Common myeloid progenitor, CD34-positive (primary cell): Measurements from ENCODE around the gene MESP2.
A peak's percentile ranks its signal among the peaks of the same experiment; 100 is the strongest.

Source experiments
- CTCF ChIA-PET: fragments of 350-600 bp; sonication (Branson Sonifier 250); formaldehyde crosslinking; loops from one replicate; lab custom pipeline; 2021; ENCODE audit warnings: antibody characterized with exemption; lab: Charles Lee
- POLR2A ChIA-PET: fragments of 350-600 bp; sonication (Branson Sonifier 250); formaldehyde crosslinking; loops from one replicate; lab custom pipeline; 2021; ENCODE audit warnings: antibody characterized with exemption; lab: Charles Lee
- DNase-seq, 3 donors: peaks; one replicate each; pipeline versions ENCODE4 v3.0.0 to v3.0.0-alpha.2; 2013
- H3K27ac ChIP-seq, 2 experiments: 1 replicate in 1 of 2; 2 replicates in 1 of 2; pipeline ENCODE4 v1.7.0; 2013; ENCODE audit warnings: inconsistent platforms in 2 of 2, low read length in 2 of 2, mild to moderate bottlenecking in 2 of 2, low read depth in 1 of 2, moderate library complexity in 1 of 2; ENCODE audit not compliant: severe bottlenecking in 2 of 2, insufficient read depth in 1 of 2, poor library complexity in 1 of 2
- H3K27me3 ChIP-seq, 5 experiments: replicated peaks in 2 of 5; 1 replicate in 3 of 5; 2 replicates in 2 of 5; pipeline versions ENCODE4 v1.6.1 to v1.7.0; 2013; ENCODE audit warnings: low read length in 4 of 5, mild to moderate bottlenecking in 2 of 5, moderate library complexity in 2 of 5, inconsistent platforms in 1 of 5; ENCODE audit not compliant: insufficient read depth in 5 of 5, control insufficient read depth in 4 of 5
- H3K36me3 ChIP-seq, 4 experiments: 1 replicate in 2 of 4; 2 replicates in 2 of 4; pipeline versions ENCODE4 v1.6.1 to v1.7.0; 2013; ENCODE audit warnings: low read length in 3 of 4, control low read depth in 1 of 4, mild to moderate bottlenecking in 1 of 4; ENCODE audit not compliant: control insufficient read depth in 4 of 4, insufficient read depth in 4 of 4
- H3K4me1 ChIP-seq, 4 experiments: 1 replicate in 3 of 4; 2 replicates in 1 of 4; pipeline versions ENCODE4 v1.6.1 to v1.7.1; 2013; ENCODE audit warnings: low read length in 3 of 4, mild to moderate bottlenecking in 3 of 4, control low read depth in 1 of 4, inconsistent platforms in 1 of 4, moderate library complexity in 1 of 4; ENCODE audit not compliant: control insufficient read depth in 4 of 4, insufficient read depth in 4 of 4; ENCODE audit errors: control extremely low read depth in 1 of 4
- H3K4me3 ChIP-seq, 7 experiments: 1 replicate in 4 of 7; 2 replicates in 3 of 7; pipeline versions ENCODE4 v1.5.1 to v1.7.0; 2013; ENCODE audit warnings: mild to moderate bottlenecking in 7 of 7, low read length in 6 of 7, moderate library complexity in 6 of 7, inconsistent platforms in 2 of 7, low read depth in 2 of 7, control low read depth in 1 of 7; ENCODE audit not compliant: insufficient read depth in 4 of 7, control insufficient read depth in 1 of 7; ENCODE audit errors: extremely low read depth in 1 of 7
- H3K9me3 ChIP-seq, 5 experiments: 1 replicate in 4 of 5; 2 replicates in 1 of 5; pipeline versions ENCODE4 v1.6.1 to v1.7.1; 2013; ENCODE audit warnings: low read length in 4 of 5, mild to moderate bottlenecking in 2 of 5, inconsistent platforms in 1 of 5, low read depth in 1 of 5, moderate library complexity in 1 of 5; ENCODE audit not compliant: control insufficient read depth in 4 of 5, insufficient read depth in 2 of 5; ENCODE audit errors: control extremely low read depth in 1 of 5
- WGBS: methylation state at CpG from one replicate; pipeline ENCODE4 v1.1.5; 2013; ENCODE audit not compliant: insufficient coverage; 5-methylcytosine and 5-hydroxymethylcytosine counted together

The MESP2 gene

DNA sequence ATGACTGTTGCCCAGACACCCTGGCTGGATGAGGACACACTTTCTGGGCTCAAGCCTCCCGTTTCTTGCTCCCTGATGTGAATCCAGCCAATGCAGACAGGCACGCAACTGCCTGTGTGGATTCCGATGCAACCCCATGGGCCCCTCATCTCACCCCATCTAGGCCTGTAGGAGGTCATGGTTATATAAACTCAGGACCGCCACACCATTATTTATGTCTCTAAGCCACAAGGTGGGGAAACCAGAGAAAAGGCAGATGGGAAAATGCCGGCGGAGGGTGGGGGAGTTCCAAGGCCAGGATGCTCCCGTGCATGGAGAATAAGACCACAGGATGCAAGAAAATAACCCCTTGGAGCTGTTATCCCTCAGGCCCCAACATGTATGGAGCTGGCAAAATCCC, 27.1 kb upstream of the MESP2 start:
- Histone ChIP-seq H3K27ac (no peak overlapping the region), H3K9me3 (no peaks in the 10 kb centered on the region), H3K36me3 (no peaks in the 10 kb centered on the region), H3K4me3 (no peak overlapping the region), H3K4me1 (peaks cover 0 to 19% (median 14%) of the 10 kb centered on the region in 4 experiments), H3K27me3 (peaks cover 0 to 2% (median 0%) of the 10 kb centered on the region in 5 experiments)
- no peak for DNase-seq
- CTCF ChIA-PET: interaction anchor here (1.1 to 1.9 kb wide), 5 partner anchors 9 to 145 kb away, joined by 3 to 9 read pairs (median 3); partner anchors contain the start of gene AP3S2
- POLR2A ChIA-PET: no interaction called here
- 90% methylated on average over 5 of the region's 7 CpGs for WGBS

DNA sequence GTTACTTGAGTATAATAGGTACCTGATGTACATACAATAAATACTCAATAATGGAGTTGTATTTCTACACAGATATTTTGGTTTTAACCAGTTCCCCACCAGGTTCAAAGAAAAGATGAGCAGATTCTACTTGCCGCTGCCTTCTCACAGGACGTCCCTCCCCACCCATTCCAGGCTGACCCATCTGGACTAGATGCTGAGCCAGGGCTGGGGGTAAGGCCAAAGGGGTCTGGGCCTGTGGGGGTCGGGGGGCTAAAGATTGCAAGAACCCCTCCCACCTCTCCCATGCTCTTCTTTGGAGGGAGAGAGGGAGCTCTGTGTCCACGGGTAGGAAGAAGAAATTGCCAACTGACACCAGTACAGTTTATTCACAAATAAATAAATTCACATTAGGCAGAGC, 26.6 kb upstream of the MESP2 start:
- DNase-seq: no peak
- no peaks in the 10 kb centered on the region for H3K9me3 ChIP-seq
- POLR2A ChIA-PET: no interaction called here
- CTCF ChIA-PET: interaction anchor here (0.6 to 1.9 kb wide), 5 partner anchors 9 to 144 kb away, joined by 3 to 9 read pairs (median 3); partner anchors contain the start of gene AP3S2
- H3K36me3 ChIP-seq: no peaks in the 10 kb centered on the region
- no CpG with 5 or more reads among the region's 4 CpGs for WGBS
- H3K4me1 ChIP-seq: peaks cover 0 to 19% (median 14%) of the 10 kb centered on the region in 4 experiments
- H3K27ac ChIP-seq: no peak overlapping the region
- H3K4me3 ChIP-seq: peak overlapping the region in 4 of 7 experiments; percentile 61 to 80 (median 74)
- peaks cover 0 to 2% (median 0%) of the 10 kb centered on the region in 5 experiments for H3K27me3 ChIP-seq

GRCh38 chr15:89749951-89750559, 26.1 kb upstream of the MESP2 start:
- peak in 2 of 3 donors; percentile 36 to 52 for DNase-seq
- ChIA-PET POLR2A (interaction anchor here (0.6 kb wide), 1 partner anchor 321 kb away, joined by 5 read pairs; no protein-coding TSS in a partner anchor), CTCF (interaction anchor here (0.6 to 3.7 kb wide), 7 partner anchors 10 to 144 kb away, joined by 3 to 26 read pairs (median 3); partner anchors contain the start of gene AP3S2)
- WGBS: 2% methylated on average over 41 of the region's 41 CpGs
- Histone ChIP-seq H3K27ac (no peak overlapping the region), H3K9me3 (no peaks in the 10 kb centered on the region), H3K4me1 (peaks cover 0 to 19% (median 14%) of the 10 kb centered on the region in 4 experiments), H3K27me3 (peaks cover 0 to 2% (median 0%) of the 10 kb centered on the region in 5 experiments), H3K36me3 (no peaks in the 10 kb centered on the region), H3K4me3 (peak overlapping the region; percentile 41 to 80 (median 67))

DNA sequence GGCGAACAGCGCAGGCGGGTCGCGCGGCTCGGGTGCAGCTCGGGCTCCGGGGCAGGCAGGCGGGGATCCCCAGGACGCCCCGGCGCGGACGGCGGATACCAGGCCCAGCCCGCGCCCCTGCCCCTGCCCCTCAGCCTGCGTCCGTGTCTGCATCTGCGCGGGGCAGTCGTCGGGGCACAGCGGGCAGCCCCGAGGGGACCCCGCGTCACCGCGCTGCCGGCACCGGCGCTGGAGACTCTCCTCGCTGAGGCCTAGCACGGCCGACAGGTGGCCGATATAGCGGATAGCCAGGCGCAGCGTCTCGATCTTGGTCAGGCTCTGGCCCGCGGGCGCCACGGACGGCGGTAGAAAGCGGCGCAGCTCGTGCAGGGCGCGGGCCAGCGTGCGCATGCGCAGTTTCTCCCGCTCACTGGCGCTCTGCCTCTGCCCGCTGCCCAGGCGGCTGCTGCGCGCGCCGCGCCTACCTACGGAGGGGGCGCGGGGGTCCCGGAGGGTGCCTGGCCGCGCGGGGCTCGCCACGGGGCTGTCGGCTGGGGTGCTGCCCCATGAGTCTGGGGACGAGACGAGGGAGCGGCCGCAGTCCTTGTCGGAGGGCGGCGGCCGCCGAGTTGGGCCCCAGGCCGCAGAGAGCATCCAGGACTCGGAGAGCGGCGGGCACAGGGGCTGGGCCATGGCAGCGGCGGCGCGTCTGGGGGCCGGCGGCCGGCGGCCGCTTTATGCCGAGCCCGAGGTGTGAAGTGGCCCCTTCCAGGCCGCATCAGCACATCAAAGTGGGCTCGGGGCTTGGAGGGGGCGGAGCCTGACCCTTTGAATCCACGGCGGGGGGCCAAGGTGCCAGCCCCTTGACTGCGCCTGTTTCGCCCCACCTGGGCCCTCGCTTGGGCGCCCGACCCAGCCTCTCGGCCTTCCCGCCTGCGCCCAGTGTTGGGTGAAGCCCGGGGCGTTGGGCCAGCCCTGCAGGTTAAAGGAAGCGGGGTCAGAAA, 25.3 kb upstream of the MESP2 start, which contains the start of gene MESP1:
Gene MESP1 (minus strand): TSS at position 690 of the 983 bp plus-strand sequence. CDS start 18 bp downstream, at position 672.
- DNase-seq: peak; percentile 91 to 95 (median 95)
- H3K27me3 ChIP-seq: peaks cover 0 to 2% (median 0%) of the 10 kb centered on the region in 5 experiments
- H3K36me3 ChIP-seq: no peaks in the 10 kb centered on the region
- no peaks in the 10 kb centered on the region for H3K9me3 ChIP-seq
- ChIA-PET CTCF (interaction anchor here (1.0 to 3.7 kb wide), 6 partner anchors 10 to 143 kb away, joined by 3 to 26 read pairs (median 4); partner anchors contain the start of gene AP3S2), POLR2A (interaction anchor here (0.6 kb wide), 1 partner anchor 320 kb away, joined by 5 read pairs; no protein-coding TSS in a partner anchor)
- H3K27ac ChIP-seq: no peak within 1 kb of the TSS
- peaks cover 0 to 19% (median 14%) of the 10 kb centered on the region in 4 experiments for H3K4me1 ChIP-seq
- peak within 1 kb of the TSS; percentile 41 to 80 (median 67) for H3K4me3 ChIP-seq
- WGBS: 3% methylated on average over 91 of the region's 114 CpGs

GRCh38 chr15:89751748-89752147, 24.4 kb upstream of the MESP2 start:
- ChIA-PET CTCF (interaction anchor here (2.0 to 15.3 kb wide), 3 partner anchors 10 to 124 kb away, joined by 4 to 240 read pairs (median 26); no protein-coding TSS in a partner anchor), POLR2A (no interaction called here)
- 95% methylated on average over 5 of the region's 5 CpGs for WGBS
- Histone ChIP-seq H3K27me3 (peaks cover 0 to 2% (median 0%) of the 10 kb centered on the region in 5 experiments), H3K9me3 (no peaks in the 10 kb centered on the region), H3K36me3 (no peaks in the 10 kb centered on the region), H3K4me3 (no peak overlapping the region), H3K27ac (no peak overlapping the region), H3K4me1 (peaks cover 0 to 18% (median 14%) of the 10 kb centered on the region in 4 experiments)
- no peak for DNase-seq

DNA sequence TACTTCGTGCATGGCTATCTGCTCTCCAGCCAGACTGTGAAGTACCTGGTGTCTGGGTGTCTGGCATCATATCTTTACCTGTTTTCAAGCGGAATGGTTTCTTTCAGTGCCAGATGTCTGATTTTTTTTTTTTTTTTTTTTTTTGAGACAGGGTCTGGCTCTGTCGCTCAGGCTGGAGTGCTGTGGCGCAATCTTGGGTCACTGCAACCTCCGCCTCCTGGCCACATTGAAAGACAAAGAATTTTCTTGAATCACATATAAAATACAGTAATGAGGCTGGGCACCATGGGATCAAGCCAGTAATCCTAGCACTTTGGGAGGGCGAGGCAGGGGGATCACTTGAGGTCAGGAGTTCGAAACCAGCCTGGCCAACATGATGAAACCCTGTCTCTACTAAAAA, 22.3 kb upstream of the MESP2 start:
- H3K4me3 ChIP-seq: no peak overlapping the region
- peaks cover 0 to 2% (median 0%) of the 10 kb centered on the region in 5 experiments for H3K27me3 ChIP-seq
- no peak overlapping the region for H3K27ac ChIP-seq
- H3K4me1 ChIP-seq: peaks cover 0 to 17% (median 12%) of the 10 kb centered on the region in 4 experiments
- CTCF ChIA-PET: interaction anchor here (0.6 to 15.3 kb wide), 5 partner anchors 8 to 461 kb away, joined by 3 to 240 read pairs (median 4); no protein-coding TSS in a partner anchor
- no peak for DNase-seq
- no peaks in the 10 kb centered on the region for H3K36me3 ChIP-seq
- 87% methylated on average over 2 of the region's 7 CpGs for WGBS
- no peaks in the 10 kb centered on the region for H3K9me3 ChIP-seq
- POLR2A ChIA-PET: no interaction called here
